Measurements from ENCODE around the gene LRRC7. TPM values are rescaled to one million over a fixed set of nuclear protein-coding genes. Genes with fewer than 3 reads are reported as not detected.

LRRC7 gene
- total RNA-seq, 1 donor from 2014 or later, result not detected

DNA sequence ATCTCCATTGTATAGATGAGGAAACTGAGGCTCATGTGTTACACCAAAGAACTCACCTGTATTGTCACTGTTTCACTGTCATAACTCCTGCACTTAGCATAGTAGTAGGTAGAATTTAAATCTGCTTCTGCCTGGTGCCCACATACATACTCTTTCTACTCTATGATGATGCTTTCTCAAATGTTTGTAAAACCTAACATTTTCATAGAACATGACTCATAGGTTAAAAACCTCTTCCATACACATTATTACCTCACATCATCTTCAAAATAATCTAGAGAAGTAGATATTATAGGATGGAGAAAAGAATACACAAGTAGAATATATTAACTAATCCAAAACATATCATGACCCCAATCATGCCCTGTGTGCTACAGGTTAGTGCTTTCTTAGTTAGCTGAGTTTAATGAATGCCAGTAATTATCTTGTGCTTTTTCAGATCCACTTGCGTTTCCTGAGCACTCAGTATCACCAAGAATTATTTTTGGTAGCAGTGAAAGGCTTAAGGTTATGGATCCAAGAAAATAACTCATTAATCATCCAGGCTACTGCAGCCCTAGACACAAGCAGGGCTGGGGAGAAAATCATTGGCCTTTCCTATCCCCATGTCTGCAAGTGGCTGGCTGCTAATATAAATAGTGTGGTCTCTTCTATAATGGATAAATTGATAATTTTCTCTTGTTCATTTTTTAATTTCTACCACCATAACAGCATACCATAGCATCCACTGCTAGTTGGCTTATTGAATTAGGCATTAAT is 480.8 kb downstream of the LRRC7 start:
- TF ChIP-seq, protein P1, sequence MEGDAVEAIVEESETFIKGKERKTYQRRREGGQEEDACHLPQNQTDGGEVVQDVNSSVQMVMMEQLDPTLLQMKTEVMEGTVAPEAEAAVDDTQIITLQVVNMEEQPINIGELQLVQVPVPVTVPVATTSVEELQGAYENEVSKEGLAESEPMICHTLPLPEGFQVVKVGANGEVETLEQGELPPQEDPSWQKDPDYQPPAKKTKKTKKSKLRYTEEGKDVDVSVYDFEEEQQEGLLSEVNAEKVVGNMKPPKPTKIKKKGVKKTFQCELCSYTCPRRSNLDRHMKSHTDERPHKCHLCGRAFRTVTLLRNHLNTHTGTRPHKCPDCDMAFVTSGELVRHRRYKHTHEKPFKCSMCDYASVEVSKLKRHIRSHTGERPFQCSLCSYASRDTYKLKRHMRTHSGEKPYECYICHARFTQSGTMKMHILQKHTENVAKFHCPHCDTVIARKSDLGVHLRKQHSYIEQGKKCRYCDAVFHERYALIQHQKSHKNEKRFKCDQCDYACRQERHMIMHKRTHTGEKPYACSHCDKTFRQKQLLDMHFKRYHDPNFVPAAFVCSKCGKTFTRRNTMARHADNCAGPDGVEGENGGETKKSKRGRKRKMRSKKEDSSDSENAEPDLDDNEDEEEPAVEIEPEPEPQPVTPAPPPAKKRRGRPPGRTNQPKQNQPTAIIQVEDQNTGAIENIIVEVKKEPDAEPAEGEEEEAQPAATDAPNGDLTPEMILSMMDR (IDR thresholded peaks at IDR 0.05; ENCODE audit: unreplicated experiment), result no peak
- no peaks in the 10 kb centered on the region for H3K36me3 Mint-ChIP-seq (ENCODE audit: low read depth, unreplicated experiment)
- peaks cover 9% of the 10 kb centered on the region for H3K4me1 Mint-ChIP-seq (ENCODE audit: unreplicated experiment)
- H3K9me3 Mint-ChIP-seq (ENCODE audit: unreplicated experiment), result no peaks in the 10 kb centered on the region
- H3K4me3 Mint-ChIP-seq (ENCODE audit: unreplicated experiment), result no peak overlapping the region
- no peak overlapping the region for H3K27ac Mint-ChIP-seq (ENCODE audit: unreplicated experiment)
- DNase-seq (ENCODE audit: low spot score), result no peak
- H3K27me3 Mint-ChIP-seq (ENCODE audit: unreplicated experiment), result no peaks in the 10 kb centered on the region

DNA sequence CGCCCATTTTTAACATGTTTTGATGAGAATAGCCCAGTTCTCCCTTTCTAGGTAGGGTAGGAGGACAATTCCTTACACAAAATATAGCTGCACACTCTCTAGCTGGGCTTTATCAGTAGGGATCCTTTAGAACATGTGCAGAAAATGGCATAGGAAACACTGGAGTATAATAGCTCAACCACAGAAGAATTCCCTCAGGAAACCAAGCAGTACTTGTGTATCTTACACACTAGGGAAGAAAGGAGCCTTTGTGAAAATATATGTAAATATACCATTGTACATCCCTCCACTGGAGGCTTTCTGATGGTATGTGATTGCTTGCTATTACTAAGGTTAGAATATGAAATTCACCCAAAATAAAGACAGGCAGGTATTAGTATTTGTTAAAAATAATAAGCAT is 484.2 kb downstream of the LRRC7 start:
- peaks cover 9% of the 10 kb centered on the region for H3K4me1 Mint-ChIP-seq (ENCODE audit: unreplicated experiment)
- no peaks in the 10 kb centered on the region for H3K36me3 Mint-ChIP-seq (ENCODE audit: low read depth, unreplicated experiment)
- TF ChIP-seq, protein P1 (IDR thresholded peaks at IDR 0.05; ENCODE audit: unreplicated experiment), result no peak
- H3K9me3 Mint-ChIP-seq (ENCODE audit: unreplicated experiment), result no peaks in the 10 kb centered on the region
- DNase-seq (ENCODE audit: low spot score), result no peak
- H3K4me3 Mint-ChIP-seq (ENCODE audit: unreplicated experiment), result no peak overlapping the region
- H3K27me3 Mint-ChIP-seq (ENCODE audit: unreplicated experiment), result no peaks in the 10 kb centered on the region
- no peak overlapping the region for H3K27ac Mint-ChIP-seq (ENCODE audit: unreplicated experiment)

DNA sequence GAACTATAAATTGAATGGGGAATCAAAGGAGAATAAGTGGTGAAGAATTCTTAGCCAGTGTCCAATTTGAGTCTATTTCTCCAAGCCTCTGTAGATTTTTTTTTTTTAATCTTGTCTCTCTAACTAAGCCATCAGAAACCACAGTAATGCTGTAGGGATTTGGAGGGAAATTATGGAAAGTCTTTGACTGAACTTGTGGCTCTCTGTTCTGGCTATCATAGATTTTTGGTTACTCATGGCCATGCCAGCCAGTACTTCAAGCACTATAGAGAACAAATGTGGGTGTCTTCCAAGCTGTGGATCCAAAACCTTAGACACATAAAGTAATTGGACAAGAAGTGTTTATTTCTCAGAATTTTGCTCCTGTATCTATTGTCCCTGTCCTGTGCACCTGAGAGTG is 489.8 kb downstream of the LRRC7 start:
- no peak overlapping the region for H3K4me3 Mint-ChIP-seq (ENCODE audit: unreplicated experiment)
- H3K9me3 Mint-ChIP-seq (ENCODE audit: unreplicated experiment), result no peaks in the 10 kb centered on the region
- H3K36me3 Mint-ChIP-seq (ENCODE audit: low read depth, unreplicated experiment), result no peaks in the 10 kb centered on the region
- H3K4me1 Mint-ChIP-seq (ENCODE audit: unreplicated experiment), result no peaks in the 10 kb centered on the region
- H3K27ac Mint-ChIP-seq (ENCODE audit: unreplicated experiment), result no peak overlapping the region
- no peak for DNase-seq (ENCODE audit: low spot score)
- TF ChIP-seq, protein P1 (IDR thresholded peaks at IDR 0.05; ENCODE audit: unreplicated experiment), result no peak
- H3K27me3 Mint-ChIP-seq (ENCODE audit: unreplicated experiment), result no peaks in the 10 kb centered on the region

DNA sequence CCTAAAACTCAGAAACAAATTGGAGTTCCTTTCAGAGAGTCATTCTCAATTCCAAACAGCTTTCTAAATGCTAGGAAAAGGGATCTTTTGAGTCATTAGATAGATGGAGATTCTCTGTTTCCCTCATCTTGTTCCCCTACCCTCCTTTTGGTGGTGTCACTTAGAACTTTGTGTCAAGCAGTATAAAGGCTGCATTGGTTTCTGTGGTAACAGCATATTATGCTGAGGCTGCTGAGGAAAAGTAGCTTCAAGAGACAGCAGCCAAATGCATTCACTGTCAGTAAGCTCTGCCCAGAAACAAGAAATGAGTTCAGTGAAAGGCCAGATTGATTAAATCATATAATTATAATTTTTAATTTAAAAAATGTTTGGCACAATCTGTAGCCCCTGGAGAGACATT is 493.5 kb downstream of the LRRC7 start:
- Mint-ChIP-seq H3K27ac (ENCODE audit: unreplicated experiment) (no peak overlapping the region), H3K27me3 (ENCODE audit: unreplicated experiment) (no peaks in the 10 kb centered on the region), H3K4me3 (ENCODE audit: unreplicated experiment) (no peak overlapping the region), H3K9me3 (ENCODE audit: unreplicated experiment) (no peaks in the 10 kb centered on the region), H3K4me1 (ENCODE audit: unreplicated experiment) (no peaks in the 10 kb centered on the region), H3K36me3 (ENCODE audit: low read depth, unreplicated experiment) (no peaks in the 10 kb centered on the region)
- DNase-seq (ENCODE audit: low spot score), result no peak
- TF ChIP-seq, protein P1 (IDR thresholded peaks at IDR 0.05; ENCODE audit: unreplicated experiment), result no peak

DNA sequence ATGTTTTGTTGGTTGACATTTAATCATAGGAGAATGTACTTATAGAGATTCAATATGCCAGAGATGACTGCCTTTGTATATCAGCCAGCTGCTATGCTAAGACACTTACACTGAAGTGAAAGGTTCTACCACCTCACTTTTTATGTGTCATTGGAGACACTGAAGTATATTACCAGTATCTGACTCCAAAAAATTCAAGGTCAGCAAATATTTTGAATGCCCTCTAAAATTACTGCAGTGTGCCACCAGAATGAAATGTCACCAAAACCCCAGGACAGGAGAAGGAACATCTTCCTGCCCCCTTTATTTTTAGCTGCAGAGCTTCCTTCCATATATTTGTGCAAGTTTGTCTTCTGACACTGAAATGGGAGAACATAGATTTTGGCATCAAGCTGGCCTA is 496.1 kb downstream of the LRRC7 start:
- no peaks in the 10 kb centered on the region for H3K9me3 Mint-ChIP-seq (ENCODE audit: unreplicated experiment)
- no peaks in the 10 kb centered on the region for H3K27me3 Mint-ChIP-seq (ENCODE audit: unreplicated experiment)
- H3K4me1 Mint-ChIP-seq (ENCODE audit: unreplicated experiment), result no peaks in the 10 kb centered on the region
- no peak overlapping the region for H3K4me3 Mint-ChIP-seq (ENCODE audit: unreplicated experiment)
- no peaks in the 10 kb centered on the region for H3K36me3 Mint-ChIP-seq (ENCODE audit: low read depth, unreplicated experiment)
- H3K27ac Mint-ChIP-seq (ENCODE audit: unreplicated experiment), result no peak overlapping the region
- TF ChIP-seq, protein P1 (IDR thresholded peaks at IDR 0.05; ENCODE audit: unreplicated experiment), result no peak
- no peak for DNase-seq (ENCODE audit: low spot score)

Data from endothelial cell (in vitro differentiated cells).